GM10266 (cell line): ENCODE measurements around the gene EPS8.

Experiments
- DNase-seq: peaks from one replicate; pipeline ENCODE4 v3.0.0; 2012; ENCODE audit errors: extremely low spot score
- TF ChIP-seq, protein P1 (sequence below): IDR thresholded peaks from 2 replicates; pipeline ENCODE4 v1.5.1; 2012; ENCODE audit warnings: mild to moderate bottlenecking, low read depth; ENCODE audit not compliant: control insufficient read depth, insufficient read depth; ENCODE audit errors: missing control alignments

Gene EPS8

DNA sequence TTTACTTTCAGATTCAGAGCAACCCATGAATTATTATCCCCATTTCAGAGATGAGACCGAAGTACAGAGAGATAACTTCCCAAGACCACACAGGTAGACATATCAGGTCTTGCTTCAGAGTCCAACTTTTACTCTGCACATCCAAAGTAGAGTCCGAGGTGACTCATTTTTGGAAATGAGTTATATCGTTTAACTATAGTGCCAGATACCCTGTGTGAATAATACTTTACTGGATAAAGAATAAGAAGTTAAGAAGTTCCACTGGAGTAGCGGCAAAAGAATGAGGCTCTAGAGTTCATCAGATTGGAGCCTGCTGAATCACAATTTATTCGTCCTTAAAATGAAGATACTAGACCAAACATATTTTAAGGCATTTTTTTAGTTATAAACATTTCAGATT, 124.7 kb downstream of the EPS8 start:
- no peak for DNase-seq
- TF ChIP-seq, protein P1, sequence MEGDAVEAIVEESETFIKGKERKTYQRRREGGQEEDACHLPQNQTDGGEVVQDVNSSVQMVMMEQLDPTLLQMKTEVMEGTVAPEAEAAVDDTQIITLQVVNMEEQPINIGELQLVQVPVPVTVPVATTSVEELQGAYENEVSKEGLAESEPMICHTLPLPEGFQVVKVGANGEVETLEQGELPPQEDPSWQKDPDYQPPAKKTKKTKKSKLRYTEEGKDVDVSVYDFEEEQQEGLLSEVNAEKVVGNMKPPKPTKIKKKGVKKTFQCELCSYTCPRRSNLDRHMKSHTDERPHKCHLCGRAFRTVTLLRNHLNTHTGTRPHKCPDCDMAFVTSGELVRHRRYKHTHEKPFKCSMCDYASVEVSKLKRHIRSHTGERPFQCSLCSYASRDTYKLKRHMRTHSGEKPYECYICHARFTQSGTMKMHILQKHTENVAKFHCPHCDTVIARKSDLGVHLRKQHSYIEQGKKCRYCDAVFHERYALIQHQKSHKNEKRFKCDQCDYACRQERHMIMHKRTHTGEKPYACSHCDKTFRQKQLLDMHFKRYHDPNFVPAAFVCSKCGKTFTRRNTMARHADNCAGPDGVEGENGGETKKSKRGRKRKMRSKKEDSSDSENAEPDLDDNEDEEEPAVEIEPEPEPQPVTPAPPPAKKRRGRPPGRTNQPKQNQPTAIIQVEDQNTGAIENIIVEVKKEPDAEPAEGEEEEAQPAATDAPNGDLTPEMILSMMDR = no peak

DNA sequence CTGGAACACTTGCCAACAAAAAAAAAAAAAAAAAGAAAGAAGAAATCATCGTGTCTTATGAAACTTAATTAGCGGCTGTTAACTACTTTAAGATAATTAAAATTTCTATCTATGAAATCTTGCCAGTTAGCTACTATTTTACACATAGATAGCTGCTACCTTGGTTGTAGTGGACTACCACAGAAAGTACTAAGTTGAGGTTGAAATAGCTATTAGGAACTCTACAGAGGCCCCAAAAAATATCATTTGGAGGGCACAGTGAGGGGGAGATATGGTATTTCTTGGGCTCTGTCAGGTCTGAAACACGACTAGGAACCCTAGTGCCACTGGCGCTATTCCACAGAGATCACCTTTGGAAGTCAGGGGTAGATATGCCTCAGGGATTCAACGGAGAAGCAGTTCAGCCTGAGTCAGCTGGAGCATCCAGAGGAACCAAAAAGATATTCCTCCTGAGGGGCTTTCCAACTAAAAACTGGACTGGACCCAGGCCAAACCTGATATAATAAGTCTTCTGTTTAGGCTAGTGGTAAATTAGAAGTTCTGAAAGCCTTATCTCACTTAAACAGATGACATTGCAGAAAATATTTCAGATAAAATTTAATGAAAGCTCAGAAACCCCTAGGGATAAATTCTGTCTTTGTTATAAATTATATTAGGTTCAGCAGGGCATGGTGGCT, 126.1 kb downstream of the EPS8 start:
- TF ChIP-seq, protein P1 = no peak
- DNase-seq = no peak

DNA sequence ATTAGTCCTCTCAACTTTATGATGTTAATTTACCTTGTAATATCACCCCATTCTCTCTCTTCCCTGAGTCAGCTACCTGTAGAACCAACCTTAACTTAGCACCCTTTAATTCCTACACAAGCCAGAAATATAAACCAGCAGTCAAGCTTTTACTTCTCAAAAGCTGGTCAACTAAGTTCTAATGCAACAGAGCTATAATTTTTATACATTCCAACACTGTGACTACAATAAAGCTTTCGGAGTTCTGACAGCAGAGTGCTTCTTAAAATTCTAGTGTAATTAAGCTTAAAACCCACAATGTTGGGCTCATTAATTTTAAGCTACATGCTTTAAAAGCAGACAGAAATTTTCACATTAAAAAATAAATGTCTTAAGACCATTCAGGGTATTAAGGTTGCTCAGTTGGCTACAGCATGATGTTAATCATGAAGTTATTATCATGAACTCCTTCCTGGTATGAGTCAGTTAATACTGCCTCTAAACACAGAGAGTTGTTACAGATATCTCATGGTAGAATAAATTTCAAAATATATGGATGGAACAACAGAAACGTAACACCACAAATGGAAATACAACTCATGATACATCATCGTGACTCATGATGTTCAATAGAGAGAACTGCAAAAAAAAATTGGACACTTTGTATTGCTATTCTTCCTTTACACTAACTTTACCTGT, 126.7 kb downstream of the EPS8 start:
- TF ChIP-seq, protein P1 = no peak

DNA sequence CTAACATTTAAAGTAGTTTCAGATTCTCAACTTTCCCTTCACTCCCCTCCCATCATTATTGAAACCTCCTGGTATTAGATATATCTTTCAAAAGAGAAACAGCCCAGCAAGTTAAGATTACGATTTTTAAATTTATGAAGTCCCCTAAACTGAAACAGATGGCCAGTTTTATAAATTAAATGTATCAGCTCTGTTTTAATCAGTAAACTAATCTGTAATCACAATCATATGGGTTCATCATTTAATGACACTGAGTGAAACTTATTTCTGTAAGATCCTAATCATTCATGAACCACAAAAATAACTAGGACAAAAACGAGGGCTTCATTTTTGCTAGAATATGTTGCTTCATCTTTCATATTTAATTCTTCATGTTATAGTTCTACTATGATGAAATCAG, 137.8 kb downstream of the EPS8 start:
- DNase-seq = no peak
- TF ChIP-seq, protein P1 = no peak

More for the DNA sequence above, 126.7 kb downstream of the EPS8 start:
- no peak for DNase-seq

DNA sequence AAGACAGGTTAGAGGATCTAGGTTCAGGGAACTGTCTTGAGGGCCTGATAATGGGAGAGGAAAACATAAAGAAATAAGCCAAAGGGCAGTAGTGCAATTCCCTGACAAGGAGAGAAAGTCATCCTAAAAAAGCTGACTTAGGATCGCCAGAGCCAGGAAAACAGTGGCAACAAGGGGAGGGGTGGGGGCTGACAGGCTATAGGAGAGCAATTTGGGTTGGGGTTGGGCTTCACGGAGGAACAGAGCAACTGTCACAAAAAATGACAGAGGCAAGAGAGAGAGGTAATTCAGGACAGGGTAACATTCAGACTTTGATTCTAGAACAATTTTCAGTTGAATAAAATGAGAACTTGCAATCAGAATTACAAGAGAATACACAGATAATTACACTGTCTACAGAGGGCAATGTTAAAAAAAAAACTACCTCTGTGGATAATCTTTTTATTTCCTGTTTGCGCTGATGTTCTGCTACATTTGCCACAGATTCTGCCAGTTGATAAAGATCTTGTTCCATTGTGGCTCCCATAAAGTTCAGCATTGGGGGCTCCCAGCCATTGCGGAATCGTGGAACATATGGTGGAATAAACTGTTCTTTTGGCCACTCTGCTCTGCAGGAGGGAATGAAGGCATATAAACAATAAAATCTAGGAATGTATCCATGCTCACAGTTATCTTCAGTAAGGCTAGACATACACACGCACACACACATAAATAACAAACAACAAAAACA, 138.6 kb downstream of the EPS8 start:
- DNase-seq = no peak
- TF ChIP-seq, protein P1 = no peak

DNA sequence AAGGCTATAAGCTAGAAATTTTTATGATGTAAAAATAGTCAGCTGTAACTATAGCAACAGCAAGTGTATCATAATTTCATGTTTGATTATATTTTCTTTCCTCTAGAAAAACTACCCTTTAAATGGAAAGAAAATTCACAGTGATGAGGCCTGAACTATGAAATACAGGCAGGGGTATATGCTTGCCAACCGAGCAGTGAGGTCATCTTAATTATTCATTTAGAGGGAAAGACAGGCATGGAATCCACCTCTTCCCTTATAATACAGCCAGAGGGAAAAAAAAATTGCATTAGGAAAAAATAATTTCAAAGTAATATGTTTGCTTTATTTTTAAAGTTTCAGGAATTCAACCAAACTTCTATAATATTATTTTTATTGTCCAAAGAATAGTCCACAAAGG, 139.8 kb downstream of the EPS8 start:
- TF ChIP-seq, protein P1 = no peak
- DNase-seq = no peak
